Ishikawa (cell line): ENCODE data around the gene POLDIP2.
A peak's percentile ranks its signal among the peaks of the same experiment; 100 is the strongest.

Experiments
- CEBPB ChIP-seq: IDR thresholded peaks from 2 replicates; pipeline ENCODE4 v1.6.1; 2012
- CREB1 ChIP-seq: IDR thresholded peaks from 2 replicates; pipeline ENCODE4 v1.6.1; 2012; ENCODE audit warnings: low read depth
- EGR1 ChIP-seq: IDR thresholded peaks from 2 replicates; pipeline ENCODE4 v1.6.1; 2012
- EP300 ChIP-seq: IDR thresholded peaks from 2 replicates; pipeline ENCODE4 v1.6.1; 2012; ENCODE audit warnings: borderline replicate concordance
- FOXM1 ChIP-seq: IDR thresholded peaks from 2 replicates; pipeline ENCODE4 v1.6.1; 2012; ENCODE audit warnings: low read depth, borderline replicate concordance
- MAX ChIP-seq: IDR thresholded peaks from 2 replicates; pipeline ENCODE4 v1.6.1; 2012
- NFIC ChIP-seq: IDR thresholded peaks from 2 replicates; pipeline ENCODE4 v1.6.1; 2012
- RAD21 ChIP-seq: IDR thresholded peaks from 2 replicates; pipeline ENCODE4 v1.6.1; 2012; ENCODE audit warnings: low read depth
- REST ChIP-seq: IDR thresholded peaks from 2 replicates; pipeline ENCODE4 v1.6.1; 2012; ENCODE audit warnings: low read depth, mild to moderate bottlenecking
- TAF1 ChIP-seq: IDR thresholded peaks from 2 replicates; pipeline ENCODE4 v1.6.1; 2012; ENCODE audit warnings: low read depth, mild to moderate bottlenecking
- TCF12 ChIP-seq: IDR thresholded peaks from 2 replicates; pipeline ENCODE4 v1.6.1; 2012; ENCODE audit warnings: low read depth
- TEAD4 ChIP-seq: IDR thresholded peaks from 2 replicates; pipeline ENCODE4 v1.6.1; 2012
- USF1 ChIP-seq: IDR thresholded peaks from 2 replicates; pipeline ENCODE4 v1.6.1; 2012
- YY1 ChIP-seq: IDR thresholded peaks from 2 replicates; pipeline ENCODE4 v1.6.1; 2012; ENCODE audit warnings: low read depth
- ZBTB7A ChIP-seq: IDR thresholded peaks from 2 replicates; pipeline ENCODE4 v1.6.1; 2012; ENCODE audit warnings: low read depth

The POLDIP2 gene

GRCh38 chr17:28347261-28347891 lies 10.0 kb downstream of the POLDIP2 start:
- TF ChIP-seq EP300 (peak; percentile 3; the same call in 1 of the 2 replicates), NFIC (peak; percentile 57), TAF1 (no peak), CREB1 (no peak), TEAD4 (peak; percentile 61)

GRCh38 chr17:28346746-28347246 lies 10.5 kb downstream of the POLDIP2 start:
- TF ChIP-seq TEAD4 = no peak
- no peak for TF ChIP-seq CREB1
- no peak for TF ChIP-seq EP300
- TF ChIP-seq RAD21 = peak; percentile 26; the same call in 1 of the 2 replicates

GRCh38 chr17:28346199-28346580 lies 11.1 kb downstream of the POLDIP2 start:
- no peak for TF ChIP-seq YY1
- TF ChIP-seq CEBPB = no peak
- TF ChIP-seq TEAD4 = no peak
- no peak for TF ChIP-seq EP300
- no peak for TF ChIP-seq USF1
- TF ChIP-seq ZBTB7A = no peak
- no peak for TF ChIP-seq CREB1
- TF ChIP-seq RAD21 = no peak
- no peak for TF ChIP-seq EGR1
- no peak for TF ChIP-seq REST
- no peak for TF ChIP-seq TAF1
- TF ChIP-seq TCF12 = no peak

- TF ChIP-seq TEAD4 = no peak
- TF ChIP-seq REST = no peak
- TF ChIP-seq USF1 = peak; percentile 39
- no peak for TF ChIP-seq TCF12
- no peak for TF ChIP-seq MAX
- TF ChIP-seq NFIC = no peak
- no peak for TF ChIP-seq CEBPB
- TF ChIP-seq YY1 = no peak
- no peak for TF ChIP-seq TAF1
Measured at GRCh38 chr17:28345419-28346198, 11.7 kb downstream of the POLDIP2 start.

- TF ChIP-seq CEBPB (no peak), TCF12 (no peak), REST (no peak), TAF1 (no peak), ZBTB7A (no peak), FOXM1 (no peak), TEAD4 (no peak), EP300 (no peak), MAX (no peak), NFIC (no peak), RAD21 (no peak), EGR1 (no peak), CREB1 (no peak), YY1 (no peak), USF1 (no peak)
Measured at GRCh38 chr17:28344435-28344901, 12.9 kb downstream of the POLDIP2 start.
